ENCODE results near the gene MET.
"Not testable (repeated sequence)": the region's sequence is repeated elsewhere in the genome, so short reads cannot be mapped to it uniquely, and the experiment has no call there.

Gene MET

DNA sequence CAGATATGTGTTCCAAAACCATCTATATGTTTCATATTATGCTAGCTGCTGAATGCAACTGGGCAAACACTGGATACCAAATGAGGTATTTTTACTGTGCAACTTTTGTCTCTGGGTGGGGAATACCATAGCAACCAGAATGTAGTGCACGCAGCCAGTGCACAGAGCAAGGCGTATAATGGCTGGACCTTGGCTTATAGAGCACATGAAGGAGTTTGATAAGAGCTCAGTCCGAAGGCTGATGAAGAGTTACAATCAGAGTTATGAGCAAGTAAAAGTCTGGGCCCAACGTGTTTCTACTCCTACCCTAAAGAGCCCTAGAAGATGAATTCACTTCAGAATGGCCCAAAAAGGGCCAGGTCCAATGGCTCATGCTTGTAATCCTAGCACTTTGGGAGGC, 82.2 kb downstream of the MET start:
- no peak for DNase-seq (ENCODE audit: low spot score)

DNA sequence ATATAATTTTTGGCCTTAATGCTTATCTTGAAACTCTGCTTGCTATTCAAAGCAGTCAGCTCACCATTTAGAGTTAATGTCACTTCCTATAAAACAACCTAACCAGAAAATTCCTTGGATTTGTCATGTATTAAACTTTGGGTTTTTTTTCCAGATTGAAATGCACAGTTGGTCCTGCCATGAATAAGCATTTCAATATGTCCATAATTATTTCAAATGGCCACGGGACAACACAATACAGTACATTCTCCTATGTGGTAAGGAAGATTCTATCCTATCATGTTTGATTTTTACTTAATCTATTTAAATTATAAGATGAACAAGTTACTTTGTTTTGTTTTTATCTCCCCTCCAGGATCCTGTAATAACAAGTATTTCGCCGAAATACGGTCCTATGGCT, 85.3 kb downstream of the MET start:
- no peak for DNase-seq (ENCODE audit: low spot score)

DNA sequence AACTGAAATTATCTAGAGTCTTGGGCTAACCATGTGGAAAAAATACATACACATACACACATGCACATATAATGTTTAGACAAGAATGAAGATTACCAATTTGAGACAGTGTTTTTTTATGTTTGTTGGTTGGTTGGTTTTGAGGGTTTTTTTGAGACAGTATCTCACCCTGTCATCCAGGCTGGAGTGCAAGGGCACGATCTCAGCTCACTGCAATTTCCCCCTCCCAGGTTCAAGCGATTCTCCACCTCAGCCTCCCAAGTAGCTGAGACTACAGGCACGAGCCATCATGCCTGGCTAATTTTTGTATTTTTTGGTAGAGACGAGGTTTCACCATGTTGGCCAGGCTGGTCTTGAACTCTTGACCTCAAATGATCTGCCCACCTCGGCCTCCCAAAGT, 87.6 kb downstream of the MET start:
- DNase-seq (ENCODE audit: low spot score) = not testable (repeated sequence)

DNA sequence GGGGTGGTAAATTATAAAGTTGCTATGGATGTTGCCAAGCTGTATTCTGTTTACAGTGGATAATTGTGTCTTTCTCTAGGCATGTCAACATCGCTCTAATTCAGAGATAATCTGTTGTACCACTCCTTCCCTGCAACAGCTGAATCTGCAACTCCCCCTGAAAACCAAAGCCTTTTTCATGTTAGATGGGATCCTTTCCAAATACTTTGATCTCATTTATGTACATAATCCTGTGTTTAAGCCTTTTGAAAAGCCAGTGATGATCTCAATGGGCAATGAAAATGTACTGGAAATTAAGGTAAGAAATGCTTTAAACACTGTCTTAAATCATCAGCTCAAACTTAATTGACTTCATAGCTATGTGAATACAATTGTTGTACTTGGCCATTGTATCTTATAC, 91.0 kb downstream of the MET start:
- DNase-seq (ENCODE audit: low spot score) = no peak

DNA sequence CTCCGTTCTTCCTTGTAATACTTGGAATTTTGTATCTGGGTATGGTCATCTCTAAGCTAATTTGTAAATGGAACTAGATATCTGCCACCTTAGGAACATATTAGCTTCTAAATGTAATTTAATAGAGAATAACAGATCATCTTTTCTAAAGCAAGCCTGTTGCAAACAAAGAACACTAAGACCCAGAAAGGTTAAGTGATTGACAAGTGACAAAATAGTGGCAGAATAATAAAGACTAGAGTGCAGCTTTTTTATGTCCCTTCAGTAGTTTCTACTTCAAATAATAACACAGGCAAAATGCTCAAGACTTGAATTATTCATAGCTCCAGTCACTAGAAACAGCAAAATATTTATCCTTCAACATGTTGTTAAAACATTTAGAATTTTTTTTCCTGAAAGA, 91.7 kb downstream of the MET start:
- no peak for DNase-seq (ENCODE audit: low spot score)

DNA sequence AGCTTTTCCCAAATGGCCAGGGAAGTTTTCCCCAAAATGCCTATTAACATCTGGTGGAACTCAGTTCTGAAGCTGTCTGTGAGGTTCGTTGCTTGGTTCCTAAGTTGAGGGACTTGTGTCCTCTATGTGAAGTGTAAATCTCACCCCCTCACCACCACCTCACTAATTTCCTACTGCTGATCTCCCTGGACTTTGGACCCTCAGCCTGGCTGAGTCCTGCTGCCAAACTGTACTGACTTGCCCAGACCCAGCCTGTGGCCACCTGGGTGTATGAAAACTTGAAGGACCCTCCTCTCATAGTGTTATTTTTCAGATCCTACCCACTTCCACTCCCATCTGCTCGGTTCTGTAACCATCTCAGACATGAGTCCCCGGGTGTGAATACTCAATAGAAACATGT, 94.9 kb downstream of the MET start:
- no peak for DNase-seq (ENCODE audit: low spot score)

DNA sequence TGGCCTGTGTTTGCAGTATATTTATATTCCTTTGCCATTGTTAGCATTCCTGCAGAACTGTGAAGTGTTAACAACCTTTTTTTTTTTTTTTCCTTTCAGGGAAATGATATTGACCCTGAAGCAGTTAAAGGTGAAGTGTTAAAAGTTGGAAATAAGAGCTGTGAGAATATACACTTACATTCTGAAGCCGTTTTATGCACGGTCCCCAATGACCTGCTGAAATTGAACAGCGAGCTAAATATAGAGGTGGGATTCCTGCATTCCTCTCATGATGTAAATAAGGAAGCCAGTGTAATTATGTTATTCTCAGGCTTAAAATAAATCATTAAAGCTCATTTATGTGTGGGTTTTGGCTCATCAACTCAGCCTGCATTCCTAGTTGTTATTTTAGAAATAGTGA, 97.5 kb downstream of the MET start:
- DNase-seq (ENCODE audit: low spot score) = no peak

DNA sequence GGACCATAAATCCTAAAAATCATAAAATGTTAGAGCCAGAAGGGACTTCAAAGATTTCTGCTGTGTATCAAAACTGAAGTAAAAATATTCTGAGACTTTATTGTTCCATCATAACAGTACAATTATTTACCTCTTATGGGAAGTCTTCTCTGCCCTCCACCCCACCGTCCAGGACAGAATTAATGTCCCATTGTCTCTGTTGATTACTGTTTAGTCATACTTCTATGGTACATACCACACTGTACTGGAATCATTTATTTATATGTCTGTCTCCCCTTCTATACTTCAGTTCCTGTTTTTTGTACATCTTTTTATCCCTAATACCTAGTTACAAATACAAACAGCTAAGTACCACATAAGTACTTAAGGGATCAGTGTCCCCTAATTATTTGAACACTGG, 98.9 kb downstream of the MET start:
- DNase-seq (ENCODE audit: low spot score) = no peak

DNA sequence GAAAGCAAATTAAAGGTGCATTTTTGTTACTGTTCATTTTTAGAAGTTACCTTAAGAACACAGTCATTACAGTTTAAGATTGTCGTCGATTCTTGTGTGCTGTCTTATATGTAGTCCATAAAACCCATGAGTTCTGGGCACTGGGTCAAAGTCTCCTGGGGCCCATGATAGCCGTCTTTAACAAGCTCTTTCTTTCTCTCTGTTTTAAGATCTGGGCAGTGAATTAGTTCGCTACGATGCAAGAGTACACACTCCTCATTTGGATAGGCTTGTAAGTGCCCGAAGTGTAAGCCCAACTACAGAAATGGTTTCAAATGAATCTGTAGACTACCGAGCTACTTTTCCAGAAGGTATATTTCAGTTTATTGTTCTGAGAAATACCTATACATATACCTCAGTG, 99.6 kb downstream of the MET start:
- no peak for DNase-seq (ENCODE audit: low spot score)

DNA sequence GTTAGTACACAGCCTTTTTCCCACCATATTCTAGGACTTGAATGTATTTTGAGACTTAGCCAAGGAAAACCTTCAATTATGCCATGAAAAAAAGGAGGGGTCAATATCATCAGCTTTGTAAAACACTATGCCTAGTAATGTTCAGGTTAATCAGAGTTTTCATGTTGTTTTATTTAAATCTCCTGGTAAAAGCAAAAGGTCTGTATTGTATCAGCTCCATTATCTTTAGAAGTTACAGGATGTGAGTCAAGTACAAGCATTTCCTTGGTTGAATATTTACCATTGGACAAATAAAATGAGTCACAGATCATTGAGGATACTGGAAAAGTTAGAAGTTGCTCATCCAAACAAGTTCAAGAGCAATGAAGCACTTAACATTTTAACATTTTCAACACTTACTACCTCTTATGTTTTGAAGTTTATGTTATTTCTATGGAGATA, 100.4 kb downstream of the MET start:
- no peak for DNase-seq (ENCODE audit: low spot score)

DNA sequence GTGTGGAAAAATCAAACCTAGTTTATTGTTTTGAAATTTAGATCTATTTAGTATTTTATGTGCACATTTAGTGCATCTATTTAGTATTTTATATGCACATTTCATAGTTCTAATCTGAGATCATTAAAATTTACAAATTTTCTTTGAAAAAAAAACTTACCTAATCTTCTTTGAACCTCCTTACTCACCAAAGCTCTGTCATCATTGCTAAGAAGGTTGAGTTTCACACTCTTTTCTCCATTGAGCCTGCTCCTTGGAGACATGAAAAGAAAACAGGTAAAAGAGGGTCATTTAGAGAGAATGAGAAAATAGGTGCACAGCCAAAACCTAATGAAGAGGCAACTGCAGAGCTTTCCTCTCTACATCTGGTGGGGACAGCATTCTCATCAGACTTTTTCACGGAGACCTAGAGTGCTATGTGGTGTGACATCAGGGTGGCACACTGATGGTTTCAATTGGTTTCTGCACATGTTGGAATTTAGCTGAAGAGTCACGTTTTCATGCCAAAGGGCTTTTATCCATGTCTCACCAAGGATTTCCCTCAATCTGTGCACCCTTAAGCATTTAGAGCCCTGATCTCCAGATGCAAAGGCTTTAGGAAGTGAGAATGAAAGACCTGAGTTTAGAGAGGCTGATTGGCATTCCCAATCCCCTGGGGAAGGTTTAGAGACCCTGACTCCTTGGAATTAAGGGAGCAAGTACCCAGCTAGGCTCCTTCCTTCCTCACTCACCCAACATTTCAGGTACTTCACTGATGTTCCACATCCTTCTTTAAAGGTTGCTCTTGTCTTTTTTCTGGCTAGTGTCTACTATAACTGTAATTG, 101.1 kb downstream of the MET start:
- no peak for DNase-seq (ENCODE audit: low spot score)

DNA sequence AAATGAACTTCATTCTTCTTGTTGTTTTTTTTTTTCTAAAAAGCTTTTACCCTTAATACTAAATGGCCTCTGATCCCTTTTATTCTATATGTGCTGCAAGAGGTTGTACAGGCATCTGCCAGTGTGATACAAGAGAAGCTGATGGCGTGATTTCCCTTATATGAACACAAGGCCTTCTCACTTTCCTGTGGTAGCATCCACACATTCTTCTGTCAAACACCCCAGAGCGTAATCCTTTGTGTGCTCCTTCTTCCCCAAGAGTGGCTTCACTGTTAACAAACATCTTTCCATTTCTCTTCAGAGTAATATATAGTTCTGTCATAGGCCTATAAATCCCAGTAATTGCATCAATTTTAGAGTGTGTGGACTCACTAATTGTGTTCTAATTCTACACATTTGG, 104.0 kb downstream of the MET start:
- DNase-seq (ENCODE audit: low spot score) = no peak

DNA sequence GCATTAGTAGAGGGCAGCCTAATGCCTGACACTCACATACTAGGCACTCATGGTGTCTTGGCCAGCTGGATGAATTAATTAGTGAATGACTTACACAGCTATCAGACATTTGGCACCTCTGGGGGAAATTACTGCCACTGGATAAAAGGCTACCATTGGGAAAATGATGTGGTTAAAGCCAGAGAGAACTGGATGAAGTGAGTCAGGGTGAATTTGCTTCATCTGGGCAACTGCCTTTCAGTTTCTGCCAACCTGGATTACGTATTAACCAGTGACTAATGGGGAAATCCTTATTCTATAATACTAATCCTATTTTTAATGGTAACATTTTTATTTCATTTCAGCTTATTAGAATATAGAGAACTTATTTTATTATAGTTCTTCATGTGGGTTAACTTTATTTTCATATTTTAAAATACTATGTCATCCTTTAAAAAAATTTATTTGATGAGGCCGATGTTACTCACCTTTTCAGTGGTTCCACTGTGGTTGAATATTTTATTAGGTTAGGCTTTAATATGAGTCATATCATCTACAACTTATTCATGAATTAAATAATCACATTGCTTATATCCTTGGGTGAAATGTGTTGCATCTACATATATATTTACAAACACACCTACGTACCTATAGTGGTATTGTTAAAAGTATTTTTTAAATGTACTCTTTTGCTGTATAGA, 104.8 kb downstream of the MET start:
- no peak for DNase-seq (ENCODE audit: low spot score)

DNA sequence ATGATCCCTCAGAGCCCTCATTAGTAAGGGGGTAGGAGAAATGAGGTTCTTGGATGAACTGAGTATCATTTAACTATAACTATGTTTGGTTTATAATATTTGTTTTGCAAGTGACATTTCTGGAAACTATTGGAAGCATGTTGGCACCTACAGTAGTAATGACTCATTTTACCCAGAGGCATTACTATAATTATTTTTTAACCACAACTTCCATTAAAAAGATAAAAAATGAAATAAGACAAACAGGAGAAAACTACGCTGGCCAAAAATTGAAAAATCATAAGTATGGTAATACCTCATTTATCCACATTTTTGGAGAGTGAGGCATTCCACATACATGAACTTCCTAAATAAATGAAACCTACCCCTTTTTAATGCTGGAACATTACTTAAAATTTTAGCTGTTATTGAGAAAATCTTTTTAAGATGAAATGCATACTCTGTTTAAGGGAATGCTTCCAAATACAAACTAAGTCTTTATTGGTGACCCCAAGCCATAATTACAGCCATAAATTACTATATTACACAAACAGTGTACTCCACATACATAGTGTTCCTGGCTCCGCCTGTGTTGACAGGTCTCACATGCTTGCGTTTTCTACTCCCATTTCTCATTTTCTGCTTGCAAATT, 105.8 kb downstream of the MET start:
- DNase-seq (ENCODE audit: low spot score) = no peak

DNA sequence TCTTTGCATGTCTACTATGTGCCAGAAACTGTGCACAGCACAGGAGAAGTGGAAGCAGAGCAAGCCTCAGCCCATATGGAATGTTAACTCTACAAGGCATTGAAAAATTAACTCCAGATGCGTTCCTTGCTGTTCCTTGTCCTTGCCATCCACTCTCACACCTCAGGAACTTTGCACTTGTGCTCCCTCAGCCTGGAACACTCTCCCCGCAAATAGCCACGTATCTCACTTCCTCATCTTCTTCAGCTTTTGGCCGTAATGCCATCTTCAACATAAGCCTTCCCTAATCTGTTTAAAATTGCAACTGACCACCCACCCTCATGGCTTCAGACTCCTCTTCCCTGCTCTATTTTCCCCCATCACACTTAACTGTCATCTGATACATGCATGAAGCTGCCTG, 107.2 kb downstream of the MET start:
- DNase-seq (ENCODE audit: low spot score) = no peak

DNA sequence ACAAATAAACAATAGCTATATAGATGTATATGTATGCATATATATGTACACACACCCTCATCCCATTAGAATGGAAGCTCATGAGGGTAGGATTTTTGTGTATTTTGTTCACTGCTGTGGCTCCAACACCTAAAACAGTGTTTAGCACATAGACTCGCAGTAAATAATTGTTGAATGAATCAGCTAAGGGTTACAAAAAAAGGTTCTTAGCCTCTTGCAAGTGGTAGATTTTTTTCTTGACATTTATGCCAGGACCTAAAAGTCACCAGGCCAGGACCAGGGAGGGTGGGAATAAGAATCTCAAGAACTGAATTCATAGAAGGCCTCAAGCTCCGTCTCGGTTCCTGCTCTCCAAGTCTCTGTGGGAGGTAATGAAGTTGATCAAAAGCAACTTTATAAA, 107.9 kb downstream of the MET start:
- no peak for DNase-seq (ENCODE audit: low spot score)

DNA sequence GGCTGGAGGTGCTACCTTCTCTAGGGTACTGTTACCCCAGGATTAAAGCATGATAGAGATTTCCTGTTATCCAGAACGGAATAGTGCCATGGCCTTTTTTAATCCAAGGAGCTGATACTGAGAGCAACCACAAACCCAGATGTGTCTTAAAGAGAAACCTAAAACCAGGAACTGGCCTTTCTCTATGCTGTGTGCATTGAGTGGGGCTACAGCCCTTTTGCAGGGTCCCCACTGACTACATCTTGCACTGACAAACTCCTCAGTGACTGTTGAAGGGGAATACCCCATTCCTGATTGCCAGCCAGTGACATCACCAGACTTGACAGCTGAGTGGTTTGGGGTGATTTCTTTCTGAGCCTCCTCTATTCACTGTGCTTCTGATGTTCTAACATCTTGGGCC, 108.5 kb downstream of the MET start:
- no peak for DNase-seq (ENCODE audit: low spot score)

DNA sequence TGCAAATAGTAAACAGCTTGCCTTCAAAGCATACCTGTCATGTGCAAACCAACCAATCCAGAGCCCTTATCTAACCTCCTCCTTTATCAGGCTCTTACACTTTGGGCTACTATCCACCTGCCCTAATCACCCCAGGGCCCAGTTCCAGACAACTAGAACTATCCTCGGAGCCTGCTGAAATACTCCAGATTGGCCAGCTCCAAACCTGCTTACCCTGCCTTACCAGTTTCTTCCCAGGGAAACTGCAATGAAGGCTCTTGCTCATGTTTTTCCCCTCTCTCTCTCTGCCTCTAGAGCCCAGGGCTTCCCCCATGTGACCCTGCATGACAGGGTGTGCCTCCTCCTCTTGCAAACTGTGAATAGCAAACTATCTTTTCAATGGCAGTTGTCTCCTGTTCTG, 109.0 kb downstream of the MET start:
- peak; percentile 63 for DNase-seq (ENCODE audit: low spot score)

DNA sequence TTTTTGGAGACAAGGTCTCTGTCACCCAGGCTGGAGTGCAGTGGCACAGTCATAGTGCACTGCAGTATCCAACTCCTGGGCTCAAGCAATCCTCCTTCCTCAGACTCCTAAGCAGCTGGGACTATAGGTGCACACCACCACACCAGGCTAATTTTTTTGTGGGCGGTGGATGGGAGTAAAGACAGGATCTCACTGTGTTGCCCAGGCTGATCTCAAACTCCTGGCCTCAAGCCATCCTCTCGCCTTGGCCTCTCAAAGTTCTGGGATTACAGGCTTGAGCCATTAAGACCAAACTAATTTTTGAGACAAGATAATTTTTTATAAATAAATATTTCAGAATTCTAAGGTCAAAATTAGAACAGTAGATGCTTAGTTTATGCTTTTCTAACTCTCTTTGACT, 109.6 kb downstream of the MET start:
- DNase-seq (ENCODE audit: low spot score) = no peak

DNA sequence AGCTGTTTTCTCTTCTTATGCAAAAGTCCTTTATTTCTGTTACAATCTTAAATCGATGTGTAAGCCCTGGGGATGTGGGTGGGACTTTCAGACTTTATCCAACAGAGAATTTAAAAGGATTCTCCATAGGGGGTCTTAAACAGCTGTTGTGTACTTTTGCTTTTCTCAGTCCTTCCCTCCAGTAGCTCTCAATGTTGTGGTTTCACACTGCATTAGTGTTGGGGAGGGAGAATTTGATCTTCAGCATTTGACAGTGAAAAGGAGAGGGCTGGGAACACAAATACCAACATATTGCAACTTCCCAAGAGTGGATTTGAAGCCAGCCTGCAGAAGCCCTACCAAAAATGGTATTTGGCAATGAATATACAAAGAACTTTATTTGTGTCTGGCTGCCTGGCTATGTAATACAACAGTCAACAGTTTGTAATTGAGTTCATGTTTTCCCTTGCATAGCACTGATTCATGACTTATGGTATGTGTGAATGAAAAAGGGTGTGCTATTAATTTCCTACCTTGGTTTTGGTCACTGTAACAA, 110.2 kb downstream of the MET start:
- peak; percentile 59 for DNase-seq (ENCODE audit: low spot score)

DNA sequence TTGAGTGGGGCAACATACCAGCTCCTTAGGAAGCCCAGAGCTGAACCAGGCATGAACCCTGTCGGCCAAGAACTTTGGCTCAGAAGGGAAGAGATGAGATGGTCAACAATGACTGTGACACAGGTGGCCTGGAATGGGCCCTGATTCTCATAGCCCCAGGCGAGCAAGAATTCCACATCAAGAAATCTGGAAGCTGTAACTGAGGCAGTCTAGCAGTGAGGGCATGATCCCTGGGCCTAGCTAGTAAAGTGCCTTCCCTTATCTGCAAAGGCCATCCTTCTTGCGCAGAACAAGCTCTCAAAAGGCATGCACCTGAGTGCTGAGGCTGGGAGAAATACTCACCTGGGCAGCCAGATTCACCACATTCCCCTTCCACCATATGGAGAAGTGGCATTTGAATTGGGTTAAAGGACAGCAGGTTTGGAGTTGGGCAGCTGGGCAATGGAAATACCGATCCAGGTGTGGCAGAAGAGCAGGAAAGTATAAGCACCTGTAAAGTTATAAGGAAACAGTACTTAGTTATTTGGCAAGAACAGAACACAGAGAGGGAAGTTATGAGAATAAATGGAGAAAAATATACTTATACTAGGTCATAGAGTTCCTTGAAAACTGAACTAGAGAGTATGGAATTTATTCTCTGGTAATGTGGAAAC, 111.8 kb downstream of the MET start:
- no peak for DNase-seq (ENCODE audit: low spot score)

DNA sequence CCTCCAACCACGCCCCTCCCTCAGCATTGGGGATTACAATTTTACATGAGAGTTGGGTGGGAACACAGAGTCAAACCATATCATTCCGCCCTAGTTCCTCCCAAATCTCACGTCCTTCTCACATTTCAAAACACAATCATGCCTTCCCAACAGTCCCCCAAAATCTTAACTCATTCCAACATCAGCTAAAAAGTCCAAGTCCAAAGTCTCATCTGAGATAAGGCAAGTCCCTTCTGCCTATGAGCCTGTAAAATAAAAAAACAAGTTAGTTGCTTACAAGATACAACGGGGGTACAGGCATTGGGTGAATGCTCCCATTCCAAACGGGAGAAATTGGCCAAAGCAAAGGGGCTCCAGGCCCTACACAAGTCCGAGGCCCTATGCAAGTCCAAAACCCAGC, 112.7 kb downstream of the MET start:
- DNase-seq (ENCODE audit: low spot score) = no peak

DNA sequence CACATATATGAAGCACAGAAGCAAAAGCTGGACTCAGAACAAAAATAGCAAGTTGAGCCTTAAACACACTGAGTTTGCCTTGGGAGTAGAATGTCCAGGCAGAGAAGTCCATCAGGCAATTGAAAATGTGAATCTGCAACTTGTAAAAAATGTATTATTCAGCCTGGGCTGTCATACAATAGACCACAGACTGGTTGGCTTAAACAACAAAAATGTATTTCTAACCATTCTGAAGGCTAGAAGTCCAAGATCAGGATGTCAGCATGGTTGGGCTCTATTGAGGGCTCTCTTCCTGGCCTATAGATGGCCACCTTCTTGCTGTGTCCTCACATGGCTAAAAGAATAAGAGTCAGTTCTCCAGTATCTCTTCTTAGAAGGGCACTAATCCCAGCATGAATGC, 113.8 kb downstream of the MET start:
- DNase-seq (ENCODE audit: low spot score) = no peak
